SK-N-SH (cell line): Measurements from ENCODE around the gene UBFD1.

Experiments used
- FOXM1 ChIP-seq: IDR thresholded peaks from 2 replicates; pipeline ENCODE4 v1.4.0; 2012; ENCODE audit warnings: low read depth, mild to moderate bottlenecking
- NRF1 ChIP-seq: IDR thresholded peaks from 2 replicates; pipeline ENCODE4 v1.6.1; 2012; ENCODE audit warnings: low read depth, mild to moderate bottlenecking, low read length
- POLR2AphosphoS5 ChIP-seq: IDR thresholded peaks from 2 replicates; pipeline ENCODE4 v1.6.1; 2012; ENCODE audit warnings: low read depth, low read length
- SMC3 ChIP-seq: IDR thresholded peaks from 2 replicates; pipeline ENCODE4 v1.6.1; 2012; ENCODE audit warnings: low read depth, low read length, improper control_type of control experiment
- TEAD4 ChIP-seq: IDR thresholded peaks from 2 replicates; pipeline ENCODE4 v1.4.0; 2012; ENCODE audit warnings: mild to moderate bottlenecking, borderline replicate concordance; ENCODE audit not compliant: insufficient read depth
- TF ChIP-seq, protein P1 (sequence below): fragments of 200-600 bp; sonication (generic); IDR thresholded peaks from 2 replicates; pipeline ENCODE4 v1.6.1; 2017; ENCODE audit warnings: antibody characterized with exemption, mild to moderate bottlenecking, moderate library complexity

DNA sequence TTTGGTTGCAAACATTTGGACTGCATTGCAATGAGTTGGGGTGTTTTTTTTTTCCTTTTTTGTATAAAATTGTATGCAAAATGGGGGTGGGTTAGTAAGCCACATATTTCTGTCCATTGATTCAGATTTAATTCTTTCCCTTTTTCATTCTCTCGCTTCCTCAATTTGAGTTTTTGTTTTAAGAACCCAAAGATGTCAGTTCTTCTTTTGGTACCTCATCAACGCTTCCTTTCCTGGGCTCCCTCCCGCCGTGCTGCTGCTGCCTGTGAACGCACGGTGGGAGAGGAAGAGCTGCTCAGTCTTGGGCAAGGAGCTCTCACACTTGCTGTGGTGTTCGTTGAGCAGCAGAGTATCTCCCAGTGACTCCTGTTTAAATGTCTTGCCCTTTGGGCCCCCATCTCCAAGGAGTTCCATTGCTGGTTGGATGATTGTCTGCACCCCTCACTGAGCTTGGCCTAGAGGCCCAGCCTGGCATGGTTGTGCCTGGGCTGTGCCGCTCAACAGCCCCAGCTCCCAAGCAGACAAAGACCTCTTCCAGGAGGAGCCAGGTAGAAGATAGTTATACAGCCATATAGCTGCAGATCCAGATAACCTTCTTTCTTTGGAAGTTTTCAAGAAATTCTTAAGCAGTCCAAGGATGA lies 13.6 kb downstream of the UBFD1 start:
- TF ChIP-seq, protein P1, sequence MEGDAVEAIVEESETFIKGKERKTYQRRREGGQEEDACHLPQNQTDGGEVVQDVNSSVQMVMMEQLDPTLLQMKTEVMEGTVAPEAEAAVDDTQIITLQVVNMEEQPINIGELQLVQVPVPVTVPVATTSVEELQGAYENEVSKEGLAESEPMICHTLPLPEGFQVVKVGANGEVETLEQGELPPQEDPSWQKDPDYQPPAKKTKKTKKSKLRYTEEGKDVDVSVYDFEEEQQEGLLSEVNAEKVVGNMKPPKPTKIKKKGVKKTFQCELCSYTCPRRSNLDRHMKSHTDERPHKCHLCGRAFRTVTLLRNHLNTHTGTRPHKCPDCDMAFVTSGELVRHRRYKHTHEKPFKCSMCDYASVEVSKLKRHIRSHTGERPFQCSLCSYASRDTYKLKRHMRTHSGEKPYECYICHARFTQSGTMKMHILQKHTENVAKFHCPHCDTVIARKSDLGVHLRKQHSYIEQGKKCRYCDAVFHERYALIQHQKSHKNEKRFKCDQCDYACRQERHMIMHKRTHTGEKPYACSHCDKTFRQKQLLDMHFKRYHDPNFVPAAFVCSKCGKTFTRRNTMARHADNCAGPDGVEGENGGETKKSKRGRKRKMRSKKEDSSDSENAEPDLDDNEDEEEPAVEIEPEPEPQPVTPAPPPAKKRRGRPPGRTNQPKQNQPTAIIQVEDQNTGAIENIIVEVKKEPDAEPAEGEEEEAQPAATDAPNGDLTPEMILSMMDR = no peak
- TF ChIP-seq POLR2AphosphoS5 (no peak), TEAD4 (no peak), SMC3 (no peak), NRF1 (no peak), FOXM1 (no peak)
